Stimulated activated CD4-positive, alpha-beta T cell treated with anti-CD3 and anti-CD28 coated beads, Interleukin-12 subunit alpha, Interleukin-12 subunit beta, amount 100 ng/mL, for 48 hours (primary cell): Measurements from ENCODE around the gene FKBP15.
"Not testable (repeated sequence)": the region's sequence is repeated elsewhere in the genome, so short reads cannot be mapped to it uniquely, and the experiment has no call there.

Experiments used
- DNase-seq, 3 donors: peaks; one replicate each; pipeline ENCODE4 v3.0.0-alpha.2; 2020; ENCODE audit warnings: low read depth in 2 of 3, low spot score in 1 of 3

The FKBP15 gene

GRCh38 chr9:113221003-113221799 lies at the start of gene FKBP15, which contains the start of gene SLC31A1:
Gene FKBP15, minus strand, starts transcription at chr9:113221277. Its CDS starts 34 bp downstream, at chr9:113221243.
Gene SLC31A1, plus strand, starts transcription at chr9:113221544. Its CDS starts 34,605 bp downstream, at chr9:113256149.
- peak; percentile 93 to 96 (median 95) for DNase-seq

- DNase-seq, result no peak
Measured at GRCh38 chr9:113269871-113270270, 48.8 kb upstream of the FKBP15 start.

- no peak for DNase-seq
Measured at GRCh38 chr9:113269355-113269754, 48.3 kb upstream of the FKBP15 start.

GRCh38 chr9:113267911-113268566 lies 47.0 kb upstream of the FKBP15 start:
- DNase-seq, result no peak

GRCh38 chr9:113266174-113266573 lies 45.1 kb upstream of the FKBP15 start:
- DNase-seq, result no peak

GRCh38 chr9:113261917-113262671 lies 41.0 kb upstream of the FKBP15 start:
- no peak for DNase-seq

- DNase-seq, result no peak
Measured at GRCh38 chr9:113258282-113258681, 37.2 kb upstream of the FKBP15 start.

GRCh38 chr9:113257863-113258262 lies 36.8 kb upstream of the FKBP15 start:
- DNase-seq, result no peak

GRCh38 chr9:113255438-113255837 lies 34.4 kb upstream of the FKBP15 start:
- no peak for DNase-seq

GRCh38 chr9:113254991-113255390 lies 33.9 kb upstream of the FKBP15 start:
- DNase-seq, result no peak

GRCh38 chr9:113250807-113251206 lies 29.7 kb upstream of the FKBP15 start:
- DNase-seq, result no peak

GRCh38 chr9:113249661-113250060 lies 28.6 kb upstream of the FKBP15 start:
- not testable (repeated sequence) for DNase-seq

GRCh38 chr9:113247640-113248039 lies 26.6 kb upstream of the FKBP15 start:
- DNase-seq, result no peak

GRCh38 chr9:113246928-113247327 lies 25.9 kb upstream of the FKBP15 start:
- no peak for DNase-seq

GRCh38 chr9:113245894-113246293 lies 24.8 kb upstream of the FKBP15 start:
- no peak for DNase-seq

- no peak for DNase-seq
Measured at GRCh38 chr9:113244556-113244955, 23.5 kb upstream of the FKBP15 start.

- no peak for DNase-seq
Measured at GRCh38 chr9:113241161-113241560, 20.1 kb upstream of the FKBP15 start.

GRCh38 chr9:113238859-113239232 lies 17.8 kb upstream of the FKBP15 start:
- no peak for DNase-seq

GRCh38 chr9:113238202-113238858 lies 17.3 kb upstream of the FKBP15 start:
- no peak for DNase-seq

GRCh38 chr9:113237026-113237425 lies 15.9 kb upstream of the FKBP15 start:
- DNase-seq, result no peak

GRCh38 chr9:113235701-113236255 lies 14.7 kb upstream of the FKBP15 start:
- not testable (repeated sequence) for DNase-seq
